KG1 (cell line): ENCODE results near the gene DLGAP4.

Source experiments
- DNase-seq: peaks from one replicate; lab custom pipeline; 2025; lab: John Stamatoyannopoulos, UW

The DLGAP4 gene

DNA sequence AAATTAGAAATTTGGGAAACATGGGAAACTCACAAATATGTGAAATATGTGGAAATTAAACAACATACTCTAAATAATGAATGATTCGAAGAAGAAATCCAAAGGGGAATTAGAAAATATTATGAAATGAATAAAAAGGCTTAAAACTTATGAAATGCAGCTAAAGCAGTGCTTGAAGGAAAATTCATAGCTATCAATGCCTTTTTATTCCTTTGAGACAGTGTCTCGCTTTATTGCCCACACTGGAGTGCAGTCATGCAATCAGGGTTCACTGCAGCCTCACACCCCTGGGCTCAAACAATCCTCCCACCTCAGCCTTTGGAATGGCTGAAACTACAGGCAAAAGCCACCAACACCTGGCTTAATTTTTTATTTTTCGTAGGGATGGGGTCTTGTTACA lies 259.4 kb downstream of the DLGAP4 start:
- DNase-seq, result no peak

DNA sequence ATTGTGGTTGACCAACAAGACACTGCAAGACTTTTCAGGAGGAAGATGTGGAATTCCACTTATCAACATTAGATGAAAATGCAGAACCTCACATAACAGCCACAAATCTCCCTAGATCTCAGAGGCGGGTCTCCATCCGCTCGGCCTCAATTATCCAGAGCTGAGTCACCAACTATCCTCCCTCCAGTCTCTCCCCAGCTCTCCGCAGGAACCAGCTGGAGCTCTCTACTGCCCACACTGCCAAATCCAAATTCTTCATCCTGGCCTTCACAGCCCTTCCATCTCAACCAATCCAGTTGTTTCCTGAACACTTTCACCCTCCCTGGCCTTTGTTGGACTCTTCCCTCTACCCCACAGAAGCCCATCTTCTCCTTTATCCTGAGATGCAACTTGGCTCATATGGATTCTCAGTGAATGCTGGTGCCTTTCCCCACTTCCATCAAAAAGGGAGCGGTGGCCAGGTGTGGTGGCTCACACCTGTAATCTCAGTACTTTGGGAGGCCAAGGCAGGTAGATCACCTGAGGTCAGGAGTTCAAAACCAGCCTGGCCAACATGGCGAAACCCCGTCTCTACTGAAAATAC lies 263.8 kb downstream of the DLGAP4 start:
- no peak for DNase-seq

- DNase-seq, result no peak
Measured at GRCh38 chr20:36571564-36572504, 265.7 kb downstream of the DLGAP4 start.

DNA sequence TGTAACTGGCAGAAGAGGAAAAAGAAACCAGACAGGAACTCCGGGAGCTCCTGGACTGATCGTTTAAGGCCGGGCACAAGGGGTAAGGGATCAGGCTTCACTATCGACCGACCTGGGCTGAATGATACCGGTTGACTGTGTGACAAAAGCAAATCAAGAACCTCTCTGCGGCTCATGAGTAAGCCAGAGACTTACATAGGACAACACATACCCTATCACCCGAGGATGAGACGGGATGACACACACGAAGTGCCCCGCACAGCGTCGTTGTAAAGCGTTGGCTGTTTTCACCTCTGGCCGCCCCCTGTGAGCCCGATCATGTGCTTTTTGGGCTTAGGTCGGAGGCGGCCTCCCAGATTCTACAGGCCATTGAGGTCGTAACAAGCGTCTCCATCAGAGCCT lies 266.6 kb downstream of the DLGAP4 start:
- peak; percentile 54 for DNase-seq

DNA sequence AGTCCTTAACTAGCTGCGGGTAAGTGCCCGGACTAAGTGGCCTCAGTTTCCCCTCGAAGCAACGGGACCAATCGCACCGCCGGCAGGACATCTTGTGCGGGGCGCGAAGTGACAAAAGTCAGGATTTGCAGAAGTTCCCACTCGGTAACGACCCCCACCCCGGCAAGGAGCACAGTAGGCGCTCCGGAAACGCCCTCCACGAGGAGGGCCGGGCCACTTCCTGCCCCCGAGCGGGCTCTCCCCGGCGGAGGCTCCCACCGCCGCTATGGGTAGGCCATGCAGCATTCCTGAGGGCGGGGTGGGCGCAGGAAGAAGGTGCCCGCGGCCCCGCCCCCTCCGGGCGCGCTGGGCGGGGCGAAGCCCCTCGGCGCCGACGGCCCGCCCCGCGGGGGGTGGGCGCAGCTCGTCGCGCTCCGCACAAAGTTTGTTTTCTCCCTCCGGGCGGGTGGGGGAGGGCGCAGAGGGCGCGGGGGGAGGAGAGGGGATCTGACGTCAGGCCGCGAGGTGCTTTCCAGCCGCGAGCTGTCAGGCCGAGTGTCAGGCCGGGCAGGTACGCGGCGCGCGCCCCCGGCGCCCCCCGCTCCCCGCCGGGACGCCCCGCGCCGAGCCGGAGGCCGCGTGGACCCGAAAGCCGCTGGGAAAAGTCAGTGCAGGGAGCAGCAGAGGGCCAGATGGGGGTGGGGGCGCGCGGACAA lies 267.1 kb downstream of the DLGAP4 start, which contains the start of gene TGIF2:
TSS of gene TGIF2 (plus strand) at position 495 of the 695 bp plus-strand sequence. CDS start 5,178 bp downstream, outside the sequence.
- DNase-seq, result peak; percentile 76

DNA sequence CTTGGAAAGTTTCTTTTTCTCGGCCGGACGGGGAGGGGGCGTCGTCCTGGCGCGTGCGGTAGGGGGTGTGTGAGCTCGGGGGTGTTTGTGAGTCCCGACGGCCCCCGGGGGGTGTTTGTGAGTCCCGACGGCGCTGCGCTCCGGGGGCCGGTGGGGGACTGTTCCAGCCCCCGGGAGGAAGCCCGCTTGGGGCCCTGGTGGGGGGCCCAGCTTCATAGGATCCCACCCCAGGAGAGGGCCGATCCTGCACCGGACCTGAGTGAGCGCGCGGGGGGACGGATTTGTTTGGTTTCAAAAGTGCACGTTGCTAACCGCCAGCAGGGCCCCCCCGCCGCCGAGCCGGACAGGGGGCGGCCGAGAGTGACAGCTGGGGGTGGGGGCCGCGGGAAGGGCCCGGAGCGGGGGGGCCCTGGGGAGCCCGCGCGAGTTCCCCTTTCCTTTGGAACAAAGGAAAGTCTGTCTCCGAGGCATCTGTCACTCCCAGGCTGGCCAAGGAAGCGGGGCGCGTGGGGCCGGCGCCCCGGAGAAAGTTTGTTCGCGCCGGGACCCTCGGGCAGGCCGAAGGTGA lies 267.7 kb downstream of the DLGAP4 start:
- peak; percentile 41 for DNase-seq

DNA sequence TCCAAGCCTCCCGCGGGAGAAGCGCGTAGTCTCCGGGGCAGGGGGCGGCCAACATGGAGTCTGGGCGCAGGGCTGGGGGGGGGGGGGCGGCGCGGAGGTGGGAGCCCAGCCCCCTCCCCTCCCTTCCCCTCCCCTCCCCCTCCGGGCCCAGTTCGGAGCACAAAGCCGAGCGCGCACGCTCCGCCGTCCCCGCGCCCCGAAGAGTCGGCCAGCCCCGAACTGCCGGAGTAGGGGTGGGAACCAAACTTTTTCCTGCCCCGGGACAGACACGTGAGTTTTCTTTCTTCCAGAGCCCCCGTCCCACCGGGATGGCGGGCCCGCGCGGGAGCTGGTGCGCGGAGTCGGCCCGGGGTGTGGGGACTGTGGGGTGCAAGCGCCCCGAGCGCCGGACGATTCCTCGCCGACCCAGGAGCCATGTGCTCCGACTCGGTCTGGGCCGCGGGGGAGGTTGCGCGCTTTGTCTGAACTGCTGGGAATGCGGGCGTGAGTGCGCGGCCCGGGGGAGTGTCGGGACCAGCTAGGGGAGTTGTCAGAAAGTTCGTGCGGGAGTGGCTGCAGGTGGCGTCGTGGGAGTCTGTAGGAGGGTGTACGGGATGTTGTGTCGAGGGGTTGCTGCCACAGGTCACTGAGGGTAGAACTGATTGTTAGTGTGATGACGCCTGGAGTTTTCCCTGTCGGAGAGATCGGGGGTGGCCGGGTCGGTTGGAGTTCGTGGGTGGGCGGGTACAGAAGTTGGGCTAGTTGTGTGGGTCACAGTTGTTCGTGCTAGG lies 268.4 kb downstream of the DLGAP4 start:
- no peak for DNase-seq

DNA sequence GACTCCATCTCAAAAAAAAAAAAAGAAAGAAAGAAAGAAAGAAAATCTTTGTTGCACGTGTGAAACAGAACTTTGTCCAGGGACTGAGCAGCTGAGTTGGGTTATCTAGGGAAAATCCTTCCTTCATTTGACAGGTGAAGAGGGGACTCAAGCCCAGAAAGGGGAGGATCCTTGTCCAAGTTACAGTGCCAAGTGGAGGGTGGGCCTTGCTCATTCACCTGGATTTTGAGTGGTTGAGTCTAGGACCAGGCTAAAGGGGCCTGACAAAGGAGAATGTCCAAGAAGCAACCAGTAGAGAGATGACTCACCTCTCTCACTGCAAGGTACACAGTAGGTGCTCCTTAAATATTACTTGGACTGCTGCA lies 269.9 kb downstream of the DLGAP4 start:
- no peak for DNase-seq
